Right atrium auricular region (tissue), 2 donors: ENCODE measurements around the gene NTSR1. TPM values are rescaled to one million over a fixed set of nuclear protein-coding genes. Genes with fewer than 3 reads are reported as not detected.

Experiments used
- DNase-seq: peaks from one replicate; pipeline ENCODE4 v3.0.0-alpha.2; 2019; ENCODE audit warnings: low spot score
- H3K27ac ChIP-seq, 2 donors: fragments of 200-600 bp; sonication (generic); 1 replicate in 1 of 2; 2 replicates in 1 of 2; pipeline ENCODE4 v1.5.1; 2016 to 2019
- H3K27me3 ChIP-seq, 2 donors: fragments of 200-600 bp; sonication (generic); one replicate each; pipeline versions ENCODE4 v1.5.1 to v1.6.0; 2017 to 2019
- H3K36me3 ChIP-seq: fragments of 200-600 bp; sonication (generic); one replicate; pipeline ENCODE4 v1.5.1; 2016
- H3K4me1 ChIP-seq, 2 donors: fragments of 200-600 bp; sonication (generic); one replicate each; pipeline versions ENCODE4 v1.5.1 to v1.6.0; 2017 to 2019
- H3K4me3 ChIP-seq, 2 donors: fragments of 200-600 bp; sonication (generic); 1 replicate in 1 of 2; 2 replicates in 1 of 2; pipeline ENCODE4 v1.5.1; 2017 to 2019; ENCODE audit warnings: mild to moderate bottlenecking in 1 of 2, moderate library complexity in 1 of 2
- H3K9me3 ChIP-seq, 2 donors: fragments of 200-600 bp; sonication (generic); one replicate each; pipeline ENCODE4 v1.5.1; 2019
- total RNA-seq, 2 donors: library from RNA; depleted of rRNA; stranded (reverse); fragments of >200 nt; gene quantifications; one replicate each; pipeline ENCODE4 v1.1.0, GENCODE V29; 2016
- TF ChIP-seq, protein P1 (sequence below), 2 donors: fragments of 200-600 bp; sonication (generic); IDR thresholded peaks; one replicate each; pipeline ENCODE4 v1.5.1; 2019; ENCODE audit warnings: antibody characterized with exemption in 2 of 2

NTSR1 gene
- total RNA-seq, 2 donors from 2014 or later = 0.43 TPM; not detected in 1

- no peaks in the 10 kb centered on the region for H3K9me3 ChIP-seq
- no peaks in the 10 kb centered on the region for H3K27me3 ChIP-seq
- peaks cover 0 to 11% of the 10 kb centered on the region in 2 donors for H3K4me1 ChIP-seq
- H3K4me3 ChIP-seq = no peak overlapping the region
- H3K36me3 ChIP-seq = no peaks in the 10 kb centered on the region
- DNase-seq = no peak
- H3K27ac ChIP-seq = no peak overlapping the region
- TF ChIP-seq, protein P1, sequence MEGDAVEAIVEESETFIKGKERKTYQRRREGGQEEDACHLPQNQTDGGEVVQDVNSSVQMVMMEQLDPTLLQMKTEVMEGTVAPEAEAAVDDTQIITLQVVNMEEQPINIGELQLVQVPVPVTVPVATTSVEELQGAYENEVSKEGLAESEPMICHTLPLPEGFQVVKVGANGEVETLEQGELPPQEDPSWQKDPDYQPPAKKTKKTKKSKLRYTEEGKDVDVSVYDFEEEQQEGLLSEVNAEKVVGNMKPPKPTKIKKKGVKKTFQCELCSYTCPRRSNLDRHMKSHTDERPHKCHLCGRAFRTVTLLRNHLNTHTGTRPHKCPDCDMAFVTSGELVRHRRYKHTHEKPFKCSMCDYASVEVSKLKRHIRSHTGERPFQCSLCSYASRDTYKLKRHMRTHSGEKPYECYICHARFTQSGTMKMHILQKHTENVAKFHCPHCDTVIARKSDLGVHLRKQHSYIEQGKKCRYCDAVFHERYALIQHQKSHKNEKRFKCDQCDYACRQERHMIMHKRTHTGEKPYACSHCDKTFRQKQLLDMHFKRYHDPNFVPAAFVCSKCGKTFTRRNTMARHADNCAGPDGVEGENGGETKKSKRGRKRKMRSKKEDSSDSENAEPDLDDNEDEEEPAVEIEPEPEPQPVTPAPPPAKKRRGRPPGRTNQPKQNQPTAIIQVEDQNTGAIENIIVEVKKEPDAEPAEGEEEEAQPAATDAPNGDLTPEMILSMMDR (IDR thresholded peaks at IDR 0.05) = no peak
These were observed 7.2 kb upstream of the NTSR1 start for GRCh38 chr20:62701161-62702012.

- TF ChIP-seq, protein P1 (IDR thresholded peaks at IDR 0.05) = no peak
- DNase-seq = no peak
- Histone ChIP-seq H3K9me3 (no peaks in the 10 kb centered on the region), H3K36me3 (no peaks in the 10 kb centered on the region), H3K4me3 (no peak overlapping the region), H3K27ac (no peak overlapping the region), H3K27me3 (no peaks in the 10 kb centered on the region), H3K4me1 (peaks cover 0 to 11% of the 10 kb centered on the region in 2 donors)
These were observed 6.7 kb upstream of the NTSR1 start for GRCh38 chr20:62702013-62702300.

DNA sequence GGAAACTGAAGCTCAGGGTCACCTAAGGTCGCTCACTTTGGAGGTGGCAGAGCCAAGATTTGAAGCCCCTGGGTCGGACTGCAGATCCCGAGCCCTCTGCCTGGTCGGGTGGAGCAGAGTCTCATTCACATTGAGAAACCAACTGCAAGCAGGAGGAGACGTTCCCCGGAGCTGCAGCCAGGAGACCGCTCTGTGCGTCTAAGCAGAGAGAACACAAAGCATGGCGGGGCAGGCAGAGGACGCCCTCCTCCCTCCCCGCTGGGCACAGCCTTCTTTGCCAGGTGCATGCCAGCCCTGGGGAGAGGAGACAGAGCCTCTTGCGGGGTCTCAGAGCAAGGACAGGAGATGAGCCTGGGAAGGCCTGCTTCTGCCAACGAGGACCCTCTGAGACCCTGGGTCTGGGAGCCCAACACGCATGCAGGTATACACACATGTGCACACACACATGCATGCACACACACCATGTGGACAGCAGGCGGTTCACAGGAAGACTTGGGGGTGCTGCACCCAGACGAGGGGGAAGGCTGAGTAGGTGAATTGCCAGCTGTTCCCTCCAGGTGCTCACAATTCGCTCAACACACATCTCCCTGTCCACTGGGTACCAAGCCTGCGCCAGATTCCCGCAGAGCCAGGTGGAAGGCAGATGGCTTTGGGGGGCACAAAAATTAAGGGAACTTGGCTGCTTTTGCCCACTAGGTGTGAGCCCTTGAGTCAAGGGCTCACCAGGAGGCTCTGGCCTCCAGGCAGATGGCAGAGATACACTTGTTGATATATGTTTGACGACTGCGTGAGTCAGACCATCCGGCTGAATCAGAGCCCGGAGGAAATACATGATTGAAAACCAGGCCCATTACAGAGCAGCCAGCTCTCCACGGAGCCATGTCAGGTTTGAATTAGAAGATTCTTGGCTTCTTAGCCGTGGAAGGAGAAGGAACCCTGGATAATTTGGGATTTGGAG lies 5.5 kb upstream of the NTSR1 start:
- DNase-seq = no peak
- H3K27me3 ChIP-seq = peaks cover 0 to 7% of the 10 kb centered on the region in 2 donors
- H3K27ac ChIP-seq = no peak overlapping the region
- peaks cover 0 to 11% of the 10 kb centered on the region in 2 donors for H3K4me1 ChIP-seq
- H3K9me3 ChIP-seq = no peaks in the 10 kb centered on the region
- TF ChIP-seq, protein P1 (IDR thresholded peaks at IDR 0.05) = no peak
- no peak overlapping the region for H3K4me3 ChIP-seq
- no peaks in the 10 kb centered on the region for H3K36me3 ChIP-seq

- no peak for DNase-seq
- H3K4me1 ChIP-seq = peaks cover 0 to 15% of the 10 kb centered on the region in 2 donors
- H3K36me3 ChIP-seq = no peaks in the 10 kb centered on the region
- TF ChIP-seq, protein P1 (IDR thresholded peaks at IDR 0.05) = no peak
- no peak overlapping the region for H3K27ac ChIP-seq
- peaks cover 0 to 11% of the 10 kb centered on the region in 2 donors for H3K27me3 ChIP-seq
- H3K9me3 ChIP-seq = no peaks in the 10 kb centered on the region
- no peak overlapping the region for H3K4me3 ChIP-seq
These were observed 4.8 kb upstream of the NTSR1 start for GRCh38 chr20:62703853-62704228.

DNA sequence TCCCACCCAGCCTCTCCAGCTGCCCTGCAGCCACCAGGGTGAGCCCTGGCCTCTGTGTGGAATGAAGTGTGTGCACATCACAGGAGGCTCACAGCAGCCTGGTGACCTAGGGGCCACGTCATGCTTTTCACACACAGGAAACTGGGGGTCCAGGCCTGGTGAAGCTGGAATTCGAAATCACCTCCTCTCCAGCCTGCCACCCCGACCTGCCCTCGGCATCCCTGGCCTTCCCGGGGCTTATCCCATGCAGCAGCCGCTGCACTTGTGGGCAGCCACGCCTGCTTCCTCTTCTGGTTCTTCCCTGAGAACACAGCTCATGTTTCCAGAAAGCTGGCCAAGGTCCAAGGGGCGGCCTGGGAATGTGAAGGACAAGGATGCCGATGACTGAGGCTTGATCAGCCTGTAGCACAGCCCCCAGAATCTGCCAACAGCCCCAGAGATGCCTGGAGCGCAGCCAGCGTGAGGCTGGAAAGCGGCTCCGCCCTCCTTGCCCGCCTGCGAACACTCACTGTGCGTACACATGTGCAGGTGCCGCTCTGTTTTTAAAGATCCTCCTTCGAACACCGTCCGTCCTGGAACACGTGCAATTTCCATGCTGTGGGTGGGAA lies 4.2 kb upstream of the NTSR1 start:
- H3K4me1 ChIP-seq = peaks cover 0 to 16% of the 10 kb centered on the region in 2 donors
- no peak overlapping the region for H3K27ac ChIP-seq
- H3K4me3 ChIP-seq = no peak overlapping the region
- H3K9me3 ChIP-seq = no peaks in the 10 kb centered on the region
- H3K36me3 ChIP-seq = no peaks in the 10 kb centered on the region
- peaks cover 1 to 17% of the 10 kb centered on the region in 2 donors for H3K27me3 ChIP-seq
- DNase-seq = peak; percentile 86
- TF ChIP-seq, protein P1 (IDR thresholded peaks at IDR 0.05) = no peak
